Right kidney (tissue), 9 donors: Measurements from ENCODE around the gene SIT1.

Experiments used
- DNase-seq: peaks from one replicate; pipeline ENCODE4 v3.0.0-alpha.2; 2016
- long read RNA-seq, 8 donors: transcript quantifications; one replicate each; lab custom pipeline, GENCODE V29; 2026

Gene SIT1, protein sequence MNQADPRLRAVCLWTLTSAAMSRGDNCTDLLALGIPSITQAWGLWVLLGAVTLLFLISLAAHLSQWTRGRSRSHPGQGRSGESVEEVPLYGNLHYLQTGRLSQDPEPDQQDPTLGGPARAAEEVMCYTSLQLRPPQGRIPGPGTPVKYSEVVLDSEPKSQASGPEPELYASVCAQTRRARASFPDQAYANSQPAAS
- long read RNA-seq, donor 1, partial matches to known transcripts, result 0 of 1 reads
- long read RNA-seq, donor 1, other reads (novel, unspliced or antisense), result 0 of 1 reads
- long read RNA-seq, donor 2, result 0 reads
- long read RNA-seq, donor 3, result 0 reads
- long read RNA-seq, donor 4, partial matches to known transcripts, result 0 of 1 reads
- long read RNA-seq, donor 4, other reads (novel, unspliced or antisense), result 0 of 1 reads
- long read RNA-seq, donor 5, result 0 reads
- long read RNA-seq, donor 6, result 0 reads
- long read RNA-seq, donor 7, result 0 reads
- long read RNA-seq, donor 8, result 0 reads

DNA sequence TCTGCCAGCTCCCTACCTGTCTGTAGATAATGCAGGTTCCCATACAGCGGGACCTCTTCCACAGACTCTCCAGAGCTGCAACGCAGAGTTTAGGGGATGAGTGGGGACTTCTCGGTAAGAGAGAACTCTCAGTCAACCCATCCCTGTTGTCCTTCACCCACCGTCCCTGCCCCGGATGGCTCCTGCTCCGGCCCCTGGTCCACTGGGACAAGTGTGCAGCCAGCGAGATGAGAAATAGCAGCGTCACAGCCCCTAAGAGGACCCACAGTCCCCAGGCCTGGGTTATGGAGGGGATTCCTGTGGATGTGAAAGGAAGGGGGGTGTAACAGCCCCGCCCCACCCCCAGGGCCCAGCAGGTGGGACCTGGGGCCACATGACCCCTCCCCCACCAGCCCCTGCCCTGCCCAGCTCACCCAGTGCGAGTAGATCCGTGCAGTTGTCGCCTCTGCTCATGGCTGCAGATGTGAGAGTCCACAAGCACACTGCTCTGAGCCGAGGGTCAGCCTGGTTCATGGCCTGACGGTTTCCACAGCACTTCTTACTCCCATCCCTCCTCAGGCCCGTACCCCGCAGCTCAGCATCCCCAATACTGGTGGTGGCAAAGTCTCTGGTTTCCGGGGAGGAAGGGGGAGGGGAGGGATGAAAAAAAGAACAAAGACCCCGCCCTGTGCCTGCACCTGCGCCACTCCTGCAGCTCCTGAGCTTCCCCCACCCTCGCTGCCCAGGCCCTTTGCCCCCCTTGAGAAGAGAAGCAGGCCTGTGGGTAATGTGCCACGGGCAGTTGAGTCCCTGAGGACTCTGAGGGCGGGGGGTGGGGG is at the start of gene SIT1:
Gene SIT1, minus strand, starts transcription at position 591 of the 818 bp plus-strand sequence. Its CDS starts 78 bp downstream, at position 513.
- no peak for DNase-seq

DNA sequence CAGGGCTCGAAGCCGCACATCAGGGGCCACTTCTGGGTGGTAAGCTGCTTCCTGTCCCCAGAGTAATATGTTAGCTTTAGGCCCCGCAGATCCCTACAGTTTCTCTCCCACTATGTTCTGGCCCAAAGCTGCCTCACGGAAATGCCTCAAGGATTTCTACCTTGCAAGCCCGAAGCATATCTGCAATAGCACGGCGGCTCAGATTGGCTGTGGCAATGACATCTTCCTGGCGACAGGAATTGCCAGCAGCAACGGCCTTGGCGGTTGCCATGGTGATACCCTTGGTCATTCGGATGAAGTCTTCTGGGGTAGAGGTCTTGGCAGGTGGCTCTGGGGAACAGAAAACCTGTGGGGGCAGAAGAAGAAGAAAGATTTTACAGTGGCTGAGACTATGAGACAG is 49.3 kb upstream of the SIT1 start:
- no peak for DNase-seq

DNA sequence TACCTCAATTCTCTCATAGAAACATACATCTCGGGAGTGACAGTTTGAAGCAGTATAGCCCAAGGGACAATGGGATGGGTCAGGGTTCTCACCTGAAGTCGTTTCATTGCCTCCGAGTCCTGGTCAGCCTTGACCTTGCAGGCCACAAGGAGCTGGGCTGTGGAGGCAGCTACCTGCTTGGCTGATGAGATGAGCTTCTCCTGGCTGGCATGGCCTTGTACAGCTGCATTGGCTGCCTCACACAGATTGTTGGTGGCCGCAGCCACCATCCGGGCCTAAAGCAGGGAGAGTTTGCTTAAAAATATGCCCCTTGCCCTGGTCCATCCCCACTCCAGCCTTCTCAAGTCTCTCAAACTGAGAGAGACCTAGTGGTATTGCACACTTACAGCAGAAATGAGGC is 47.5 kb upstream of the SIT1 start:
- DNase-seq, result no peak

DNA sequence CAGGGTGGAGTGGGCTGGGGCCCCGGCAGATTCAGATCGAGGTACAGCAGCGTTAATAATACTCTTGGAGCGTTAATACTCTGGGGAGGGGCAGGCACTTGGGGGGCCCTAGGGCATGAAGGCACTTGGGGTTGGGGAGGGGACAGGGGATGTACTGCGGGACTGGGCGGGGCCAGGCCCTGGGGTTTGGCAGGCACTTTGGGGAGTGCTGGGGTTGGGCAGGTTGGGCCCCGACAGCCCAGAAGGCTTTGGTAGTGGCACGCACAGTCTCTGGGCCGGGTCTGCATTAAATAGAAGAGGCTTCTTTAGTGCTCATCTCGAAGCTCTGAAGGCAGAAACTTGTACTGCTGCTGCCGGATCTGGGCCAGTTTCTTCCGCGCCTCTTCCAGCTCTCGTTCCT is 46.8 kb upstream of the SIT1 start:
- no peak for DNase-seq

DNA sequence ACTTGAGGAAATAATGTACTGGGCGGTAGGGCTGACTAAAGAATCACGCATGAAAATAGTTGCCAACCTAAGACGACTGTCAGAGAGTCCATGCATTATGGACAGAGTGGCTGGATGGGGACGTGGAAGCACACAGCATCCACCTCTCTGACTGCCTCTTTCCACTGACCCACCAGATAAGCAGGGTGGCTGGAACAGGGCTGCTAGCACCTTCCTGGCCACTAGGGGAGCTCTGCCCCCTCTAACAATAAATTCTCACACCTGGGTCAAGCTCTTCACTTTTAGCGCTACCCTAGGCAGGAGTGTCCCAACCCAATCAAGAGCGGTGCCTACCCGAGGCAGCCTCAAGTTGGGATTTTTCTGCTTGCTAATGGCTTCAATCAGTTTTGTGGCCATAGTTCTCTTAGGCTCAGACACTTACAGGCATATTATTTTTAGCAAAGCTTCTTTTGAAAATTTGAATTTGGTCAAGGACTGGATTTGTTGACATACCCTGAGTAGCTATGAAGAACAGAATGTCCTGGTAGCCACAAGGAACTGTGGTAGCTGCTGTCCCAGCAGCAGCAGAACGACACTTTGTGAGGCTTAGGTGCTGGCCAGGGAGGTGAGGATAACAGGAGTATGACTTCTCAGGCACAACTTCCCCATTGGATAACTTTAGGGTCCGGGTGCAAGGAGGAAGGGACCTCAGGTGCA is 45.9 kb upstream of the SIT1 start:
- DNase-seq, result peak; percentile 25

DNA sequence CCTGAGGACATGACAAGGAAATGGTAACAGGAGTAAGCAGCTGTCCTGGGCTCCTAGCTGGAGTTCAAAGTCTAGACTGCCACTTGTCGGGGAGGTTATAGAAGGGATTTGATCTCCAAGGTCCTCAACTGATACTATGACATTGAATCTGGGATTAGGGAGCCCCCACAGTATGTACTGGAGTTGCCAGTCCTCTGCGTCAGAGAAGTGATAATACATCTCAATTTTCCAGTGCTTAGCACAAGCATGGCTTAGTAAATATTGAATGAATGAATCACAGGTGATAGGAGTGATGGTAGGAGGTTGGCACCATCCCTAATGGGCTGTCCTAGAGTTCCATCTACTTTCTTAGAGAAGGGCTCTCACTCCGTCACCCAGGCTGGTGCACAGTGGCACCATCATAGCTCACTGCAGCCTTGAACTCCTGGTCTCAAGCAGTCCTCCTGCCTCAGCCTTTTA is 45.2 kb upstream of the SIT1 start:
- no peak for DNase-seq

DNA sequence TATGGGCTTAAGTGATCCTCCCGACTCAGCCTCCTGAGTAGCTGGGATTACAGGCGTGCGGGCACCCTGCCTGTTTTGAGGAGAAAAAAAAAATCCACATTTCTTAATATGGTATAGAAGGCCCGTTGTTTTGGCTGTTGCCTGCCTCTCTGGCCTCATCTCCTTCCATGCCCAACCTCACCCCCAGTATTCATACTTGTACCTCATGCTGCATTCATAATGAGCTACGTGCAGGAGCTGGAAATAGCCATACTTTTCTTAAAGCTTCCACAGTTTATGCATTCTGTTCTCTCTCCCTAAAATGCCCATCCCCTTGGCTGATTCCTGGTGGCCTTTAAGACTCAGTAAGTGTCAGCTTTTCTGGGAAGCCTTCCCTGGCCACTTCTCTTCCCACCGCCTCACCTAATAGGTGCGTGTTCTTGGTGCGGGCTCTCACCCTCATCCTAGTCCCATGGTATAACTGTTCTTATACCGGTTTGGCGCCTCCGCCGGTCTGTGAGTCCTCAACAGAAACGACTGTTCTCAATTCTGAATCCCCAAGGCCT is 41.1 kb upstream of the SIT1 start:
- no peak for DNase-seq

DNA sequence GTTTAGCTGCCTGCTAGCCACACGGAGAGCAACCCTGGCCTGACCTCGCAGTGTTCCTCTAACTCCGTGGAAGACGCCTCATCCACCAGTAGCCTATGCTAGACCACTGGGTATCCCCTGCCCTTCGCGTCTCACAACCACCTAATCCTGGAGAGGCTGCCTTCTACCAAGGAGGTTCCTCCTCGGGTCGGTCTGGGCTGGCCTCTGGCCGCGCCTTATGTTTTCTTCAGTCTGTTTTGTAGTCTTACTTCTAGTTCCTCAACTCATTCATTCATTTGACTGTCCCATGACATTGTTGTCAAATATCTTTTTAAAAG is 40.6 kb upstream of the SIT1 start:
- DNase-seq, result no peak

DNA sequence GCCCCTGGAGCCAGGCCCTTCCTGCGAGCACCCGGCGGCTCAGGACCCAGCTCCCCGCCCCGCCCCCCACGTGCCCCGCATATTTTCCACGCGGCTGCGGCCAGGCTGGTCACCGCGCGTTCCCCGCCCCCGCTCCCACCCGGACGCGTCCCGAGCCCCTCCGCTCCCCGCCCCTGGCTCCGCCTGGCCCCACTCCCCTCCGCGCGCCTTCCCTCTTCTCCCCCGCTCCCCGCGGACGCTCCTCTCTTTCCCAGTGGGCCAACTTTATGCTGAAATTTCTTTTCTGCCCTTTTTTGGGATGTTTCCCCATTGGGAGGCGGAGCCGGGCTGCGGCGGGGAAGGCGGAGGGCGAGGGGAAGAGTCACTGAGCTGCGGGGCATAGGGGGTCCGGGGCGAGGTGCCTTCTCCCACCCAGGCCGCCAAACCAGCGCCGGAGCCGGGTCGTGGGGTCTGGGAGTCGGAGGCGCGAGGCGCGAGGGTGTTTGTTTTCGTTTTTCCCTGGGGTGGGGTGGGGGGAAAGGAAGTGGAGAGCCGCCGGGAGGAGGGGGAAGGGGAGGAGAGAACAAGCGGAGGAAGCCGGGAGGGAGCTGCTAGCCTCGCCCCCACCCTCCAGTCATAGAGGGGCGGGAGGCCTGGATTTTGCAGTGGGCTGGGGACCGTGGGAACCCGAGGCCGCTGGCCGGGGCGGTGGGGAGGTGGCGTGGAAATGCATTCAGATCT is 40.0 kb upstream of the SIT1 start:
- DNase-seq, result peak; percentile 71

DNA sequence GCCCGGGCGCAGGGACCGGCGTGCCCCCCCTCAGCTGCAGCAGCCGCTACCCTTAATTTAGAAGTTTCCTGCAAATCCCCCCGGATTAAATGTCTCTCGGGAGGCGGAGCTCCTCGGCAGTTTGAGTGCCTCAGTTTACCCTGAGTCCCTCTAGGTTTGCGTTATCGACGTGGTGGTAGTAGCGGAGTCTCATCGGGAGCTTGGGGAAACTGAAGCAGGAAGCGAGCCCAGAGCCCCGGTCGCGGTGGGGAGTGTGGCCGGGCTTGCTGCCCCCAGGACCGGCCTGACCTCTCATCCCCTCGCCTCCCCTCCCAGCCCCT is 39.5 kb upstream of the SIT1 start:
- DNase-seq, result peak; percentile 72

DNA sequence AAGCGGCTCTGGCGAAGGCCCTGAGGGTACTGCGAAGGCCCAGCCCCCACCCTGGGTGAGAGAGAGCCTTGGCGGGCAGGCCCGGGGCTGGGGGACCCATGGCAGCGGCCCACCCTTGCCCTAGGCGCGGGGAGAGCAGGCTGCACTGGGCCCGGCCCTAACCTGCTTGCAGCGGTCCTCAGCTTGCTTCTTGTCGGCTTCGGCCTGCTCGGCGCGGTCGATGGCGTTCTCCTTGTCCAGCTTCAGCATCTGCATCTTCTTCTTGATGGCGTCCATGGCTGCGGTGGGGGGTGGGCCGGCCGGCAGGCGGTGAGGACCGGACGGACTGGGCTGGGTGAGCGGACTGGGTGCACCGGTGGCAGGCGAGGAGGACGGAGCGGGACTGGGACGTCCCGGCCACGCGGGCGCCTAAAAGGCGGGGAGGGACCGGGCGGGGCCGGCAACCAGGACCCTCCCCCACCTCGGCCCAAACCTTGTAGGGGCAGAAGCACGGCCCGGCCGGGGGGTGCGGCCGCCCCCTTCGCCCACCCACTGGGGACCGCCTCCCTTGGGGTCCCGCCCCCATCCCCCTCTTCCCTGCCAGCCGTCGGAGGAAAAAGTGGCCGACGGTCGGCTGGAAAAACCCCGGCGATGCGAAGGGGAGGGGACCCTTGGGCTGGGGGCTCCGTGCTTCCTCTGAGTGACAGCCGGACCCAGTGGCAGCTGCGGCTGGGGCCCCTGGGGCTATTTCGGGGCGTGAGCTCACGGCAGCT is 39.0 kb upstream of the SIT1 start, which contains the start of gene TPM2:
Gene TPM2, minus strand, starts transcription at position 384 of the 752 bp plus-strand sequence. Its CDS starts 108 bp downstream, at position 276.
- DNase-seq, result peak; percentile 75

DNA sequence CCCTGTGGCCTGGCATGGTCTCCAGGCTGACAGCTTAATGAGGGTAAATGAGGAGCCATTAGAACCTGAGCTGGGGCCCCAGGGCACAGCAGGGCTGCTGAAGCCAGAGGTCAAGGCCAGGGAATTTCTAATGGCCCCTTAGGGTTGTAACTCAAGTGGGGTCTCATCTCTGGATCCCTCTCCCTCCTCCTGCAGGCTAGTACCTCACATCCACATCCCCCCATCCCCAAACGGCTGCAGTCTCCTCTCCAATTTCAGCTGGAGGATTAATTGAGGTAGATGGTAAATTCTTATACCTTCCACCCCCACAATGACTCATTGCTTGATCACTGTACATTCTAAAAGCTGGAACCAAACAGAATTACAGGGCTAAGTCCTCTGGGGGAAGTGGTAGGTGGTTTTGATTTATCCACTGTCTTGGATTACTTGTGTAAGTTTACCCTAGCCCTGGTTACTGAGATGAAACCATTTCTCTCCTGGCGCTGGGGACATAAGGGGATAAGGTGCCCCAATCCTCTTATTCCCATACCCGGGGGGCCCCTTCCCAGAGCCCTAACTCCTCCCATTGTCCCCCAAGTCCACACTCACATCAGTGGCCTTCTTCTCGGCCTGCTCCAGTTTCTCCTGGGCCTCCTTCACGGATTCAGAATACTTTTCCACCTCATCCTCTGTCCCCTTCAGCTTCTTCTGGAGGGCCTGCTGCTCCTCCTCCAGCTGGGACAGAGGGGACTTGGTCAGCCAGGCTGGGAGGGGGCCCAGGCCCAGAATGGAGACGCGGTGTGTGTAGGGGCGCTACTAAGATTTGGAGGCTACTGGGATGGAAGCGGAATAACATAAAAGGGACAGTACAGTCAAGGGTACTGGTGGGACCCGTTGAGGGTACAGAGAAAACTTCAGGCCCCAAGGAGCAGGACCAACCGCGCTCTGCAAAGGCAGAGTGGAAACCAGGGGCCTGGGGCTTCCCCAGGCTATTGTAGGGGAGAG is 38.1 kb upstream of the SIT1 start:
- no peak for DNase-seq

DNA sequence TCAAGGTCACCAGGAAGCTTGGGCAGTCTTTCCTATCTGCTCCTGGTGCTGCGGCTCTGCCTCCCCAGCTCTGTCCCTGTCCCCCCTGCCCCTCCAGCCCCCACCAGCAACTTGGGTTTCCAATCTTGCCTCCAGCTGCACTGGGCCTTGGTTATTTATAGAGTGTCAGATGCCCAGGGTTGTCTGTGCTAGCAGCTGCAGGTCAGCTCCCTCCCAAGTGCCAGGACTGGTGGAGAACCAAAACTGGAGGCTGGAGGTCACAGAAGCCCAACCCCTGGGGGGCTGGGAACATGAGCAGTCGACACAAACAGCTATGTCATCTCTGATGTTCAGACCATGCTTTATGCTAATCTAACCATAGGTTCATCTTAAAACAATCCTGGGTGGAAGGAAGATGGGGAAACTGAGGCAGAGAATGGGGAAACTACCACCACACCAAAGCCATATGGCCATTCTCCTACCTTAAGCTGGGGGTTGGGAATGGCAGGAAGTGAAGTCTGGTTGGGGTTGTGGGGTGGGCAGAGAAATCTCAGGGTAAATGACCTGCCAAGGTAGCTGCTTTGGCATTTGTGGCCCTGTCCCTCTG is 37.3 kb upstream of the SIT1 start:
- DNase-seq, result no peak

DNA sequence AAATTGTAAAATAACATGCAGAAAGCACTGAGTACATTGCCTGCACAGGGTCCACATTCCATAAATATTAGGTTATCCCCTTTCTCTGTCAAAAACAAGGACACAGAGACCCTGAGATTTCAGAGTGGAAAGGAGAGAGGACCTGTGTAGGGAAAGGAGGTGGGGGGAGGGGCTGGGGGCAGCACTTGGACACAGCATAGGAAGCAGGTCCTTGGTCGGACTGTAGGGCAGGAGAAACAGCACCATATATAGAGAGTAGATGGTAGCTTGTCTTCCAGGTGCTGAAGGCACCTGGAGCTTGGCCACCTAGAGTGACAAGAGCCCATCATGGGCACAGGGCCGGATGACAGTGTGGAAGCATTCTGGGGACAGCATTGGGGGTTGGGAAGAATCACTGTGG is 36.6 kb upstream of the SIT1 start:
- DNase-seq, result no peak

DNA sequence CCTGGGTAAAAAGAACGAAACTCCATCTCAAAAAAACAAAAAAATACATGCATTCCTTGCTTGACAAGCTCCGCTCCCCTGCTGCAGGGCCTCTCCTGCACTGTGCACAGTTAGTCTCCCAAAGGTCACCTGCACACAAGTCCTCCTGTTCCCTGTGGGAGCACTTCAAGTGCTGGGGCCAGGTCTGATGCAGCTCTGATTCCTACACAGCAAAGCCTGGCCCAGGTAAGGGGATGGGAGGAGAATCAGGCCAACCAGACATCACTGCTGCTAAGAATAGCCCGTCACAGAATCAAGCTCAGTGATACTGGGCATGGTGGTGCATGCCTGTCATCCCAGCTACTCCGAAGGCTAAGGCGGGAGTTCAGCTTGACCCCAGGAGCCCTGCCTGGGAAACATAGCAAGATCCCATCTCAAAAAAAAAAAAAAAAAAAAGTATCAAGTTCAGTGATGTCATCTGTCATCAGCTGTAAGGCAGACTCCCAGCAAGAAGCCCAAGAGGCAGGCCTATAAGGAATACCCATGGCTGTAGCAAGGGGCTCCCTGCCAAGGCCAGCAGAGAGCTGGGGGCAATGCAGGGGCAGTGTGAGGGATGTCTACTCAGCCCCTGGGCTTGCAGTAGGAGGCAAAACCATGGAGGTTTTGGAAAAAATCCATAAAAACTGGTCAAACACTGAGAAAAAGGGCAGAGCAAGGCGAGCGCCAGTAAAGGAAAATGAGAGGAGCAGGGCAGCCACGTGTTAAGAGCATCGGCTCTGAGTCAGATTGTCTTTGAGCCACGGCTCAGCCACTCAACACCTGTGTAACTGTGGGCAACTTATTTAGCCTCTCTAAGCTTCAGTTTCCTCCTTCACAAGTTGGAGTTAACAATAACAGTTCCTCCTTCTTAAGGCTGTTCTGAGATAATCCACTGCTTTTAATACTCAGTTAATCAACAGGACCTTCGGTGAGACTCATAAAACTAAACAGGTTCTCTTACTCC is 35.8 kb upstream of the SIT1 start:
- no peak for DNase-seq

DNA sequence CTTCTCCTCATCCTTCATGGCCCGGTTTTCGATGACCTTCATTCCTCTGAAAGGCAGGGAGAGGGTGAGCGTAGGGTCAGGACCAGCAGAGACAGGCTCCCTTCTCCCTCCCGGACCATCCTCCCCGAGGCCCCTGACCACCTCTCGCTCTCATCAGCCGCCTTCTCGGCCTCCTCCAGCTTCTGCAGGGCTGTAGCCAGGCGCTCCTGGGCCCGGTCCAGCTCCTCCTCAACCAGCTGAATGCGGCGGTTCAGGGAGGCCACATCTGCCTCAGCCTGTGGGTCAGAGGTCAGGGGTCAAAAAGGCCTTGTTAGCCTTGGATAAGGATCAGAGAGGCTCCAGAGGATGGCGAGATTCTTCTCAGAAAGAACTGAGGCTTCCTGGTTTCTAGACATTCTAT is 34.8 kb upstream of the SIT1 start:
- DNase-seq, result no peak

DNA sequence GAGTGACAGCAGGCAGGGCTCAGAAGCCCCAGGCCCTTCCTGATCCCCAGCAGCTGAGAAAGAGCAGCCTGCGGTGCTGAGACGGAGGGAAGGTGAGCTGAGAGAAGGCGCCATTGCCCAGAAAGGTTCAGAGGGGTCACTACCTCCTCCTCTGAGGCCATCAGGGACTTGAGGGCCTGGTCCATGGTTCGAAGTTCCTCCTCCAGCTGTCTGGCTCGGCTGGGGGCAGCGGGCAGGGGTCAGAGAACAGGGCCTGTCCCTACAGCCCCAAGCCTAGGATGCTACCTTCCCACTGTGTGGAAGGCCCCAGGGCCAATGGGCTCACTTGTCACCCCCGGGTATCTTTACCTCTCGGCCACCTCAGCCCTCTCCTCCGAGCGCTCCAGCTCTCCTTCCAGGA is 34.2 kb upstream of the SIT1 start:
- no peak for DNase-seq

DNA sequence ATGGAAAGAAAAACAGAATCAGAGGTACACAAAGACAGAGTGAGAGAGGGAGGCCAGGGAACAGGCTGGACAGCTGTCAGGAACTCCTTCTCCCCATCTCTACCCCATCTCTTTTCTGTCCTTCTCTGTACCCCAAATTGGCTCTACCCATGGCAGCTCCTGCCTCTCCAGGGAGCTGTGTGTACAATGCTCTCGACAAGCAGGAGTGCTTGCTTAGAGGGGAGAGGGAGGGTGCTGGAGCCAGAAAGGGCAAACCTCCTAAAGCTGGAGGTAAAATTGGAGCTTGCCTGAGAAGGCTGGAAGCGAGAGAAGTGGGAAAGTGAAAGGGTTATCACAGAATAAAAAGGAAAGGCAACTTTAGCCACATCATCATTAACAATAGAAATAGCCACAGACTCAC is 32.6 kb upstream of the SIT1 start:
- no peak for DNase-seq
